HG03135 (cell line): ENCODE measurements around the gene CSF1R.
A peak's percentile ranks its signal among the peaks of the same experiment; 100 is the strongest.
"Not testable (repeated sequence)": the region's sequence is repeated elsewhere in the genome, so short reads cannot be mapped to it uniquely, and the experiment has no call there.

ENCODE experiments used
- ATAC-seq: cut with Tn5 transposase; IDR thresholded peaks from one replicate; pipeline ENCODE4 v1.9.1; 2021; ENCODE audit warnings: mild to moderate bottlenecking, moderate library complexity; ENCODE audit not compliant: unreplicated experiment

The CSF1R gene

GRCh38 chr5:150105928-150106615, 19.7 kb upstream of the CSF1R start:
- no peak for ATAC-seq

GRCh38 chr5:150104550-150104870, 18.2 kb upstream of the CSF1R start:
- no peak for ATAC-seq

GRCh38 chr5:150103678-150104549, 17.6 kb upstream of the CSF1R start:
- no peak for ATAC-seq

GRCh38 chr5:150101023-150101422, 14.7 kb upstream of the CSF1R start:
- ATAC-seq = no peak

GRCh38 chr5:150097152-150097551, 10.8 kb upstream of the CSF1R start:
- ATAC-seq = no peak

- peak; percentile 71 for ATAC-seq
Observed at GRCh38 chr5:150092159-150092787, 5.9 kb upstream of the CSF1R start.

GRCh38 chr5:150085191-150085912, 1.0 kb downstream of the CSF1R start:
- ATAC-seq = no peak

- ATAC-seq = not testable (repeated sequence)
Observed at GRCh38 chr5:150084754-150085153, 1.6 kb downstream of the CSF1R start.

- no peak for ATAC-seq
Observed at GRCh38 chr5:150082889-150083288, 3.5 kb downstream of the CSF1R start.

- ATAC-seq = peak; percentile 22
Observed at GRCh38 chr5:150082374-150082773, 4.0 kb downstream of the CSF1R start.

- ATAC-seq = peak; percentile 82
Observed at GRCh38 chr5:150081541-150082283, 4.6 kb downstream of the CSF1R start.

- ATAC-seq = no peak
Observed at GRCh38 chr5:150080696-150081435, 5.5 kb downstream of the CSF1R start.

- ATAC-seq = no peak
Observed at GRCh38 chr5:150079909-150080461, 6.4 kb downstream of the CSF1R start.

GRCh38 chr5:150078802-150079689, 7.3 kb downstream of the CSF1R start:
- ATAC-seq = no peak

GRCh38 chr5:150077996-150078801, 8.2 kb downstream of the CSF1R start:
- ATAC-seq = no peak

GRCh38 chr5:150077060-150077459, 9.3 kb downstream of the CSF1R start:
- no peak for ATAC-seq

- ATAC-seq = no peak
Observed at GRCh38 chr5:150075806-150076205, 10.5 kb downstream of the CSF1R start.

GRCh38 chr5:150075233-150075632, 11.1 kb downstream of the CSF1R start:
- no peak for ATAC-seq
